HUES64 (cell line): ENCODE results near the gene PLLP.

Experiments used
- H3K27ac ChIP-seq: 2 replicates; pipeline ENCODE4 v1.7.0; 2013; ENCODE audit warnings: low read depth, low read length, inconsistent platforms
- H3K27me3 ChIP-seq: 2 replicates; pipeline ENCODE4 v1.6.1; 2013; ENCODE audit warnings: mild to moderate bottlenecking, low read length; ENCODE audit not compliant: insufficient read depth
- H3K36me3 ChIP-seq: 2 replicates; pipeline ENCODE4 v1.6.1; 2013; ENCODE audit warnings: mild to moderate bottlenecking, low read length; ENCODE audit not compliant: insufficient read depth
- H3K4me1 ChIP-seq: 2 replicates; pipeline ENCODE4 v1.6.1; 2013; ENCODE audit warnings: mild to moderate bottlenecking, low read length, moderate library complexity; ENCODE audit not compliant: insufficient read depth
- H3K4me3 ChIP-seq: 2 replicates; pipeline ENCODE4 v1.5.1; 2013; ENCODE audit warnings: mild to moderate bottlenecking, low read length, moderate library complexity
- H3K9ac ChIP-seq: 2 replicates; pipeline ENCODE4 v1.6.1; 2013; ENCODE audit warnings: mild to moderate bottlenecking, low read depth, low read length
- H3K9me3 ChIP-seq: 2 replicates; pipeline ENCODE4 v1.6.1; 2013; ENCODE audit warnings: low read depth, low read length; ENCODE audit not compliant: insufficient read depth
- WGBS: fragments of 150-250, 120-280 bp; methylation state at CpG from one replicate; pipeline ENCODE4 v1.1.7; 2013; ENCODE audit warnings: missing lambda C conversion rate; 5-methylcytosine and 5-hydroxymethylcytosine counted together

Gene PLLP

GRCh38 chr16:57261806-57262205 is 22.7 kb downstream of the PLLP start:
- no peak overlapping the region for H3K4me3 ChIP-seq
- WGBS, result 94% methylated on average over 9 of the region's 9 CpGs
- H3K4me1 ChIP-seq, result peaks cover 17% of the 10 kb centered on the region
- no peaks in the 10 kb centered on the region for H3K9me3 ChIP-seq
- H3K27me3 ChIP-seq, result no peaks in the 10 kb centered on the region
- H3K27ac ChIP-seq, result no peak overlapping the region
- no peaks in the 10 kb centered on the region for H3K36me3 ChIP-seq
- H3K9ac ChIP-seq, result no peak overlapping the region

GRCh38 chr16:57260294-57260929 is 24.1 kb downstream of the PLLP start:
- Histone ChIP-seq H3K36me3 (0 out of 2 replicates have a peak, but pooled peaks cover 3% of the 10 kb centered on the region), H3K27me3 (no peaks in the 10 kb centered on the region), H3K9me3 (no peaks in the 10 kb centered on the region), H3K4me3 (peak overlapping the region; percentile 13; the same call in 1 of the 2 replicates), H3K27ac (peak overlapping the region; percentile 80), H3K4me1 (peaks cover 12% of the 10 kb centered on the region), H3K9ac (peak overlapping the region; percentile 53)
- 18% methylated on average over 16 of the region's 16 CpGs for WGBS

GRCh38 chr16:57258910-57259475 is 25.5 kb downstream of the PLLP start:
- WGBS, result 86% methylated on average over 1 of the region's 1 CpG

GRCh38 chr16:57258226-57258909 is 26.1 kb downstream of the PLLP start:
- no peak overlapping the region for H3K9ac ChIP-seq
- WGBS, result 95% methylated on average over 18 of the region's 18 CpGs
- H3K27ac ChIP-seq, result no peak overlapping the region
- H3K4me3 ChIP-seq, result no peak overlapping the region
- H3K27me3 ChIP-seq, result no peaks in the 10 kb centered on the region
- peaks cover 6% of the 10 kb centered on the region; the same call in 1 of the 2 replicates for H3K36me3 ChIP-seq
- no peaks in the 10 kb centered on the region for H3K9me3 ChIP-seq
- H3K4me1 ChIP-seq, result peaks cover 12% of the 10 kb centered on the region

More at GRCh38 chr16:57258910-57259475, 25.5 kb downstream of the PLLP start:
- Histone ChIP-seq H3K27ac (no peak overlapping the region; the same call in 1 of the 2 replicates), H3K9ac (no peak overlapping the region), H3K36me3 (peaks cover 3% of the 10 kb centered on the region; the same call in 1 of the 2 replicates), H3K4me3 (no peak overlapping the region), H3K27me3 (no peaks in the 10 kb centered on the region), H3K9me3 (no peaks in the 10 kb centered on the region), H3K4me1 (peaks cover 12% of the 10 kb centered on the region)

- no peak overlapping the region for H3K27ac ChIP-seq
- peaks cover 12% of the 10 kb centered on the region for H3K4me1 ChIP-seq
- H3K27me3 ChIP-seq, result no peaks in the 10 kb centered on the region
- 94% methylated on average over 13 of the region's 13 CpGs for WGBS
- H3K9ac ChIP-seq, result no peak overlapping the region
- H3K36me3 ChIP-seq, result peaks cover 14% of the 10 kb centered on the region
- no peaks in the 10 kb centered on the region for H3K9me3 ChIP-seq
- H3K4me3 ChIP-seq, result no peak overlapping the region
These were observed 26.9 kb downstream of the PLLP start for GRCh38 chr16:57257455-57258070.

GRCh38 chr16:57256601-57257395 is 27.7 kb downstream of the PLLP start:
- 92% methylated on average over 16 of the region's 16 CpGs for WGBS
- H3K27me3 ChIP-seq, result no peaks in the 10 kb centered on the region
- H3K27ac ChIP-seq, result no peak overlapping the region
- H3K4me1 ChIP-seq, result peaks cover 12% of the 10 kb centered on the region
- H3K36me3 ChIP-seq, result peaks cover 21% of the 10 kb centered on the region
- H3K4me3 ChIP-seq, result no peak overlapping the region
- H3K9ac ChIP-seq, result no peak overlapping the region
- H3K9me3 ChIP-seq, result peaks cover 3% of the 10 kb centered on the region; the same call in 1 of the 2 replicates

- peaks cover 30% of the 10 kb centered on the region for H3K36me3 ChIP-seq
- no peak overlapping the region for H3K4me3 ChIP-seq
- no peaks in the 10 kb centered on the region for H3K27me3 ChIP-seq
- H3K9me3 ChIP-seq, result peaks cover 3% of the 10 kb centered on the region; the same call in 1 of the 2 replicates
- 91% methylated on average over 10 of the region's 10 CpGs for WGBS
- H3K27ac ChIP-seq, result no peak overlapping the region
- no peak overlapping the region for H3K9ac ChIP-seq
- peaks cover 12% of the 10 kb centered on the region for H3K4me1 ChIP-seq
These were observed 28.6 kb downstream of the PLLP start for GRCh38 chr16:57255686-57256415.

GRCh38 chr16:57253466-57253865 is 31.0 kb downstream of the PLLP start:
- Histone ChIP-seq H3K9ac (no peak overlapping the region), H3K4me1 (no peaks in the 10 kb centered on the region), H3K9me3 (peaks cover 3% of the 10 kb centered on the region; the same call in 1 of the 2 replicates), H3K27me3 (no peaks in the 10 kb centered on the region), H3K36me3 (peaks cover 39% of the 10 kb centered on the region), H3K27ac (no peak overlapping the region), H3K4me3 (no peak overlapping the region)
- WGBS, result 100% methylated on average over 1 of the region's 1 CpG

GRCh38 chr16:57252148-57252721 is 32.2 kb downstream of the PLLP start:
- H3K4me1 ChIP-seq, result no peaks in the 10 kb centered on the region
- H3K27ac ChIP-seq, result no peak overlapping the region
- no peaks in the 10 kb centered on the region for H3K27me3 ChIP-seq
- H3K9ac ChIP-seq, result no peak overlapping the region
- H3K4me3 ChIP-seq, result no peak overlapping the region
- peaks cover 46% of the 10 kb centered on the region for H3K36me3 ChIP-seq
- WGBS, result 93% methylated on average over 6 of the region's 6 CpGs
- H3K9me3 ChIP-seq, result peaks cover 3% of the 10 kb centered on the region; the same call in 1 of the 2 replicates

- peaks cover 3% of the 10 kb centered on the region; the same call in 1 of the 2 replicates for H3K9me3 ChIP-seq
- 95% methylated on average over 2 of the region's 2 CpGs for WGBS
- peaks cover 46% of the 10 kb centered on the region for H3K36me3 ChIP-seq
- H3K9ac ChIP-seq, result no peak overlapping the region
- no peaks in the 10 kb centered on the region for H3K4me1 ChIP-seq
- no peaks in the 10 kb centered on the region for H3K27me3 ChIP-seq
- no peak overlapping the region for H3K4me3 ChIP-seq
- no peak overlapping the region for H3K27ac ChIP-seq
These were observed 33.1 kb downstream of the PLLP start for GRCh38 chr16:57251352-57251751.
